Measurements from ENCODE around the gene CFAP68. TPM values are rescaled to one million over a fixed set of nuclear protein-coding genes. Genes with fewer than 3 reads are reported as not detected.

Gene CFAP68
- 16.2 and 19.8 TPM in 2 replicates for total RNA-seq

DNA sequence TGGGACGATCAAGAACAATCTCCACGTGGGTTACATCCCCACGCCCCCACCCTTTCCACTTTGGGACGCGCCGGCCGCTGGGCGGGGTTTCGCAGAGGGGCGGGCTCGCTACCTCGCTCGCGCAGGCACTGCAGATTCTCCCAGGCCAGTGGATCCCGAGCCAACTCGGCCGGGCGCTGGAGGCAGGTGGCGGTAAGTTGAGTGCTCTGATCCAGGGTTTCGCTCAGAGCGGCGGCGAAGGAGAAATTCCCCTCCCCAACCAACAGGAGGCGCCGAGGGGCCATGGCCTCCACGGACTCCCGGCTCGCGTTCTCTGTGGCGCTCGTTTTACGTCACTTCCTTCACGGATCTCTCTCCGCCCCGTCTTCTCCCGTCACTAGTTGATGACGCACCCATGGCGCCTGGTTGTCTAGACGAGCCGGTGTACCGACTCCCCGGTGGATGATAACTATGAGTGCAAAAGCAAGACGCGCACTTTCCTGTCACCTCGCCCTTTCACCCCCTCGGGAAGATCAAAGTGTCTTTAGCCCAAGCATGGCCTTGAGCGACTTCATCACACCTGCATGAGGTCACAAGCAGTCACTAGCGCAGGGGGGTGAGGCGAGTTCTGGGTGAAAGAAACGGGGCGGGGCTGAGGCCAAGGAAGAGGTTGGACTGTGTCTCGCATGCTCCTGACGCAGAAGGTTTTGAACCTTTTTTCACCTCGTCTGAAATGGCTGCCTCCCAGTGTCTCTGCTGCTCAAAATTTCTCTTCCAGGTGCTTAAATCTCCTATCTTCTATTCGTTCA, at the start of gene CFAP68, which contains the start of gene FDXACB1:
Gene CFAP68, plus strand, starts transcription at position 693 of the 788 bp plus-strand sequence. Its CDS starts 20 bp downstream, at position 713.
Gene FDXACB1, minus strand, starts transcription at position 317 of the 788 bp plus-strand sequence. Its CDS starts 33 bp downstream, at position 284.

GRCh38 chr11:111870886-111871692, 8.3 kb upstream of the CFAP68 start, which contains the start of gene ALG9:
Gene ALG9, minus strand, starts transcription at chr11:111871581. Its CDS starts 99 bp downstream, at chr11:111871482.

GRCh38 chr11:111911563-111912401, 32.4 kb downstream of the CFAP68 start, which contains the start of gene CRYAB:
Gene CRYAB, minus strand, starts transcription at chr11:111911770. Its CDS starts 46 bp downstream, at chr11:111911724.

DNA sequence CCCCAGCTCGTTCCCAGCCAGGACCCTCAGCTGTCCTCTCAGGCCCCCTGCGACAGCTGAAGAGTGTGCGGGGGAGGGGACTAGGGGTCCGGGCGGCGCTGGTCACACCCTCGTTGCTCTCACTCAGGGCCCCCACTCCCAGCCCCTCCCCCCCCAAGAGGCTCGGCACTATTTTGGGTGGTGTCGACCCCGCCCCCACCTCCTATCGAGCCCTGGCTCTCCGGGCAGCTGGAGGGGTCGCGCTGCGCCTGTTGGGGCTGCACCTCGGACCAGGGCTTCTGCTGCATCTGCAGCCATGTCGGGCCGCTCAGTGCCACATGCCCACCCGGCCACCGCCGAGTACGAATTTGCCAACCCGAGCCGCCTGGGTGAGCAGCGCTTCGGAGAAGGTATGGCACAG, 33.2 kb downstream of the CFAP68 start, which contains the start of gene HSPB2:
Gene HSPB2, plus strand, starts transcription at position 200 of the 400 bp plus-strand sequence. Its CDS starts 96 bp downstream, at position 296.

DNA sequence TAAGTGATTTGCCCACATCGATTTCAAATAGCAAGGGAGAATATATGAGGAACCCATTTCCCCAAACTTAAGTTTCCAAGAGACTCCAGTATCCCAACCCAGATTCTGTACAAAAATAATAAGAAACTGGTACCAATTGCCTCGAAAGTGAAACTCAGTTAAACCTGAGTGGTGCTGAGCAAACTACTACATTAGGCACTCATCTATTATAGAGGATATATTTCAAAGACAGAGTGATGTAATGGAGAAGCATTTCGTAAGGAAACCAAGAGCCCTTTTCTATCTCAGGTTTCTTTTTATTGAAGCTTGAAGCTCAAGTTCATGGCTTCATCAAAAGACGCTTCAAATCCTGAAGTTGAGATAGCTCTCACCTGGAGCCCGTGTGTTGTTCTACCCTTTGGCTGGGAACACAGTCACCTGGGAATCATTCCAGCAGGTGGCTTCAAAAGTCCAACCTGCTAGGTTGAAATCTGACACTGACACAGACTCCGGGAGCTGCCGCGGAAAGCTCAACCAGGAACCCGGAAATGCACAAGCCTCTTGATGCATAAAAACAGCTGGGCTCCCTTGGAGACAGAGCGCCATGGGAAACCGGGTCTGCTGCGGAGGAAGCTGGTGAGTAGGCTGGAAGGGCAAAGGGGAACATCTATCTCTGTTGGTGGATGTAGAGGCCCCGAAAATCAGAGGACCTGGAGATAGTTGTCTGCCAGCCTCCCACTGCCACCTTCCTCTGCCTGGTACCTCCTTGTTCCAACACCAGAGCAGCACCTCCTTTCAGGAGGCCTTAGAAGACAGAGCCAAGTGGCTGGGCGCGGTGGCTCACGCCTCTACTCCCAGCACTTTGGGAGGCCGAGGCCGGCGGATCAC, 39.3 kb downstream of the CFAP68 start, which contains the start of gene C11orf52:
Gene C11orf52, plus strand, starts transcription at position 524 of the 867 bp plus-strand sequence. Its CDS starts 60 bp downstream, at position 584.

Other genes starting within 250 kb of the CFAP68 start
- gene PPP2R1B, start 113.2 kb upstream of the CFAP68 start, total RNA-seq: 25.9 and 33.6 TPM in 2 replicates
- 29.5 and 29.7 TPM in 2 replicates for gene ALG9, start 8.0 kb upstream of the CFAP68 start, total RNA-seq
- gene FDXACB1, start 376 bp upstream of the CFAP68 start, total RNA-seq: 0.88 and 3.1 TPM in 2 replicates
- 3.2 and 9.3 TPM in 2 replicates for gene CRYAB, start 32.2 kb downstream of the CFAP68 start, total RNA-seq
- 0.26 TPM in 1 of 2 replicates, not detected in the other for gene HSPB2, start 33.2 kb downstream of the CFAP68 start, total RNA-seq
- gene C11orf52, start 39.4 kb downstream of the CFAP68 start, total RNA-seq: not detected in 2 replicates
- 12.8 and 15.9 TPM in 2 replicates for gene DIXDC1, start 57.8 kb downstream of the CFAP68 start, total RNA-seq
- 23.9 and 34.0 TPM in 2 replicates for gene DLAT, start 145.9 kb downstream of the CFAP68 start, total RNA-seq
- 1.8 and 4.6 TPM in 2 replicates for gene PIH1D2, start 194.5 kb downstream of the CFAP68 start, total RNA-seq
- gene NKAPD1, start 194.8 kb downstream of the CFAP68 start, total RNA-seq: 13.6 and 19.8 TPM in 2 replicates
- 26.6 and 54.9 TPM in 2 replicates for gene TIMM8B, start 207.2 kb downstream of the CFAP68 start, total RNA-seq
- 88.4 and 149 TPM in 2 replicates for gene SDHD, start 207.3 kb downstream of the CFAP68 start, total RNA-seq

All from epithelial cell of alveolus of lung (primary cell).